Stimulated activated naive CD8-positive, alpha-beta T cell treated with anti-CD3 and anti-CD28 coated beads, Interleukin-15, Interleukin-2, amounts not matched to agents 100 U/mL and 50 U/mL, for 24 hours (primary cell): ENCODE data around the gene ZNF142.

Source experiments
- ATAC-seq: fragments of 150-1000 bp; cut with Tn5 transposase; one replicate; pipeline ENCODE4 v1.10.0; 2021
- DNase-seq: peaks from one replicate; pipeline ENCODE4 v3.0.0; 2021

ZNF142 gene

DNA sequence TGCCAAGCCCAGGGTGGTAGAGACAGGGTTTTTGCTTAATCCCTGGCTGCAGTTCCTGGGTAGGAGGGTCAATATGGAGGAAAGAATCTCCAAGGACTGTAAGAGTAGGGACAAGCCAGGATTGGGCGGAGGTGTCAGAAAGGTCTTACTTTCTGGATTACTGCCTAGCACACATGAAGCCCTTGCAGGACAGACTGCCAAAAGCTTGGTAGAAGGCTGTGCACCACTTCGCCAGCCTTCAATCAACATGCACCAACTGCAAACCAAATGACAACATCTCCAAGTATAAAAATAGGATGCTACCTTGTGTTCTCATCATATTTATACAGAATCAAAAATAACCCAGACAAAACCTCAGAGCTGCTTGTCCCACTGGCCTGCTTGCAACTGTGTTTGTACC, 3.7 kb downstream of the ZNF142 start:
- ATAC-seq (no peak), DNase-seq (no peak)

DNA sequence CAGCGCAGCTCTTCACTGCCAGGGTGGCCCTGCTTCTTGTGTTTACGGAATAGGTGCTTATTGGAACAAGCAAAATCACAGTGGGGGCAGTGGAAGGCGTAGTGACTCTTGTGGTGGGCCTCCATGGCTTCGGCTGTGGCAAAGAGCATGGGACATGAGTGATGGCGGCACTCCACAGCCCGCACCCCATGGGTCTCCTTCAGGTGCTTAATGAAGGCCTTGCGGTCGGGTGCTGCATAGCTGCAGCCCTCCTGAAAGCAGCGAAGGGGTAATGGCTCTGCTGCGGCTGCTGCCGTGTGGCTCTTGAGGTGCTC, 10.7 kb downstream of the ZNF142 start:
- ATAC-seq: no peak
- DNase-seq: no peak

DNA sequence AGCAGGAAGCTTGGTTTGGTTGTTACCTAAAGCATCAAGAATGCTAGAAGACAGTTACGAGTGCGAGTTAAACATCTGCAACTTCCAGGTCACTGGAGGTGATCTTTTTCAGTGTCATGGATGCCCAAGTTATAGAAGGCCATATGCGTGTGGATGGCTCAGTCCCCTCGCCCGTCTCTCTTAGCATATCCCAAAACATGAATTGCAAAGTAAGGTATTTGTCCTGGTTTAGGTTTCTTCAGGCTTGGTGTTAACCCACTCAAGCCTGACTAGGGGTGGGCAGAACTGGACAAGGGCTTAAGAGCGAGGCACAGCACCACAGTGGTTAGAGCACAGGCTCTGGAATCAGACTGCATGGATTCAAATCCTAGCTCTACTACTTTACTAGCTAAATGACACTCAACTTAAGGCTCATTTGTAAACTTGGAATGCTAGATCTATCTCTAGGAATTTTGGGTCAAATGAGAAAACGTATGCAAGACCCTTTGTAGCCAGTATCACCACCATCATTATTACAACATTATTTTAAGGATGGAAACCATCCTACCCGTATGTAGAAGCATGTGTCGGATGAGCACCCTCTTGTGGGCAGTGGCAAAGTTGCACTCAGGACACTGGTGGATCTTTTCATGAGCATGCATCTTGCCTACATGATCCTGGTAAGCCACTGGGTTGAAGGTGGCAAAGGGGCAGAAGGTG, 11.2 kb downstream of the ZNF142 start:
- peak; percentile 47 for DNase-seq
- ATAC-seq: peak; percentile 58

DNA sequence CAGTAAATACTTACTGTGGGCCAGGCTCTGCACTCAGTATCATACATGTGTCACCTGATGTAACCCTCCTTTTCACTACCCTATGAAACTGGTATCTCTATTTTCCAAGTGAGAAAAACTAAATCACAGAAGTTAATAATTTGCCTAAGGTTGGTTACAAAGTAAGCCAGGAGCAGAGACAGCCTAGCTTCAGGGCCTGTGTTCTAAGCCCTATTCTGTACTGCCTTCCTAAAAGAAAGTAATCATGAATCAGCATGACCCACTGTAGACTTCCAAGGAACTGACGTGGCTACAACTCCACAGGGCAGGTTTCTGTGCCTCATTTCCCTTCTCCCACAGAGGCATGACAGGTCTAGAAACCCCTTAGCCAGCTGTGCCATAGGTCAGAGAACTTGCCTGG, 14.3 kb downstream of the ZNF142 start:
- no peak for ATAC-seq
- no peak for DNase-seq

DNA sequence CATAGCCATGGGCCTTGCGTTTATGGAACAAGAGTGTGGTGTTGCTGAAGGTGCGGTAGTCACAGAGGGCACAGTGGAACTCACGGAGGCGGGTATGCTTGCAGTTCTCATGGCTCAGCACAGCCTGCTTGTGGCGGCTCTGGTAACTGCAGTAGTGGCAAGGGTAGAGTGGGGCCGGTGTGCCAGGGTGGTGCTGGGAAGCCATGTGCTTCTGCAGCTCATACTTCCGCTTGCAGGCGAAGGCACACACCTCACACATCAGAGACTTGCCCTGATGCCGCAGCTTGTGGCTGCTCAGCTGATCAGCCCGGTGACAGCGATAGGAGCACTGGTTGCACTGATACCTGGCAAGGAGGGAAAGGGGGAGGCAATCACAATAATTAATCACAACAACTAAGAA, 14.7 kb downstream of the ZNF142 start:
- DNase-seq: no peak
- ATAC-seq: no peak

DNA sequence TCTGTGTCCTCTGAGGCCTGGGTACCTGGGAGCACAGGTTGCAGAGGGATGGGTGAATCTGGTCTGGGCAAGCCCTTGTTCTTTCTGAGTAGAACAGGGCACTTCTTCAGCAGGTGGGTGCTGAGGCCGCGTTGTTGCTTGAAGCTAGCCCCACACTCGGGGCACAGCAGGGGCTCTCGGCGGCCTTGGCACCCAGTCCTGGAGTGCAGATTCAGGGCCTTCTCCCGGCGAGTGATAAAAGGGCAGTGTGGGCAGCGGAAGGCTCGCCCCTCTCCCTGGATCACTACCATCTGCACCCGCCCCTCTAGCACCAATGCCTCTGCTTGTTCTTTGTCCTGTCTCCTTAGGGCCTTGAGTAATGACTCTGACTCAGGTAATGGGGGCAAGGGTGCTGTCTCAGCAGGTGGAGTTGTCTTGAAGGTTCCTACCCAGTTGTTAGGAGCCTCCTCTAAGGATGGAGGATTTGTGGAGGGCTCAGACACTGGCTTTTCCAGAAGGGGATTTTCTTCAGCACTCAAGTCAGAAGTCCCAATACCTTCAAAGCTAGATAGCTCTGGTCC, 15.6 kb downstream of the ZNF142 start:
- DNase-seq (no peak), ATAC-seq (no peak)

DNA sequence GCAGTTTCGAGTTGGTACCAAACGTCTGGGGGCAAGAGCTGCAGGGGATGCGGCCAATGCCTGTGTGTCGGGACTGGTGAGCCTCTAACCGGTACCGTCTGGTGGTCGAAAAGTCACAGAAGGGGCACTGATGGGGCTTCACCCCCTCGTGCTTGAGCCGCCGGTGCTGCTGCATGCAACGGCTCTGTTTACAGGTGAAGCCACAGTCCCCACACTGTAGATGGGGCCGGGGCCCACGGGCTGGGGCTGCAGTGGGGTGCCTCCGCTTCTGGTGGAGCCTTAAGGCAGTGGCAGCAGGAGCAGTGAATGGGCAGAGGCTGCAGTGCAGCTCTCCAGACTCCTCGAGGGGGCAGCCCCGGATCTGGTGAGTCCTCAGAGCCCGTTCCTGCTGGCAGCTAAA, 16.6 kb downstream of the ZNF142 start:
- ATAC-seq: peak; percentile 33
- no peak for DNase-seq

DNA sequence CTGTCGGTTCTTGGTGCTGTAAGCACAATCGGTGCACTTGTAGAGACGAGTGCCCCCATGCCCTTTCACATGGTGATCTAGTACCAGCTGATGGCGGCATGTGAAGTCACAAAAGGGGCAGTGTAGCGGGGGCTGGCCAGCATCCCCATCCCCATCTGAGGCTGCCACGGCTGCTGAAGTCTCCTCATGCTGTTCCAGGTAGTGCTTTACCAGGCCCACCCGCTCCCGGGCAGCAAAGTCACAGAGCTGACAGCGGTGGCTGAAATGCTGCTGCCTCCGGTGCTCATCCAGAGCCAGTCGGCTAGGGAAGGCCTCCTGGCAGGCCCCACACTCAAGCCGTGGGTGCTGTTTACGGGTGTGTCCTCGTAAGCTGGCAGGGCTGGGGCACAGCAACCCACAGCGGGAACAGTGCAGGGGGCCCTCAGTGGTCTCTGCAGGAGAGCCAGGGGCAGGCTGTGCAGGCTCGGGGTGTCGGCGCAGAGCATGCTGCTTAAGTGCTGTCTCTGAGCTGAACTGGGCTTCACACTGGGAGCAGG, 17.2 kb downstream of the ZNF142 start:
- DNase-seq (no peak), ATAC-seq (no peak)

DNA sequence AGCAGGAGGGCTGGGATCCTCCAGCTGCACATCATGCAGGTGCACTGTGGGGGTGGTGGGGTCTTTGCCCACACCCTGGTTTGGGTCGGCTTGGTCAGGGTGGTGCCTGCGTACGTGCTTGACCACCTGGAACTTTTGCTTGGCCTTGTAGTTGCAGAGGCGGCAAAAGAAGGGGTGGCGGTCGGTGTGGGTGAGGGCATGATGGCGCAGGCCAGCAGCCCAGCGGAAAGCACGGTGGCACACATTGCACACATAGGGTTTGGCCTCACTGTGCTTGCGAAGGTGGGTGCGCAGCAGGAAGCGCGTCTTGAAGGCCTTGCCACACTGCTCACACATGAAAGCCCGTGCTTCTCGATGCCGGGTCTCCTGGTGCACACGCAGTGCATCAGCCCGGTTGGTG, 21.1 kb downstream of the ZNF142 start:
- ATAC-seq: no peak
- no peak for DNase-seq

DNA sequence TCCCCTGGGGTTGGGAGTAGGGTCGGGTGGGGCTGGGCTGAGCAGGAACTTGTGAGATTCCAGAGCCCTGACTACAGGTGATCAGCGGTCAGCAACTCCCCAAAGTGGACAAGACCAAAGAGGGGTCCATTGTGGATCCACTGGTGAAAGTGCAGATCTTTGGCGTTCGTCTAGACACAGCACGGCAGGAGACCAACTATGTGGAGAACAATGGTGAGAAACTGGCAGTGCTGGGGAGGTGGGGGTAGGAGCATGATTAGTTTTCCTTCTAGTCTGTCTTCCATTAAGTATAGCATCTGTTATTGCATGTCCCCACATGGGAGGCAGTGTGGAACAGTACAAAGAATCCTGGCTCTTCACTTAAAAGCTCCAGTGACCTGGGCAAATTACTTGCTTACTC, 23.7 kb downstream of the ZNF142 start:
- no peak for ATAC-seq
- DNase-seq: no peak

DNA sequence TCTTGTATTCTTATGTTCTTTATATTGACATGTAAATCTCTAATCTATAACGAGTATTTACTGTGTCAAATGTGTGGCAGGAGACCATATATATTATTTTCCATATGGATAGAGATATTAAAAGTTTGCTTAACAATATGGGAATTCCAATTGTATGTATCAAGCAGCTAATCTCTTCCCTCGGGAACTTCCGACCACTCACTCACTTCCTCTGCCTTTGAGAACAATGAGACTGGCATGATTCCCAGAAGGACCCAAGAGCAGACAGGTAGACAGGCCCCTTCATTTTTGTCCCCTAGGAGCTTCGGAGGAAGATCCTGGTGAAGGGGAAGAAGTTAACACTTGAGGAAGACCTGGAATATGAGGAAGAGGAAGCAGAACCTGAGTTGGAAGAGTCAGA, 27.6 kb downstream of the ZNF142 start:
- ATAC-seq (no peak), DNase-seq (no peak)

DNA sequence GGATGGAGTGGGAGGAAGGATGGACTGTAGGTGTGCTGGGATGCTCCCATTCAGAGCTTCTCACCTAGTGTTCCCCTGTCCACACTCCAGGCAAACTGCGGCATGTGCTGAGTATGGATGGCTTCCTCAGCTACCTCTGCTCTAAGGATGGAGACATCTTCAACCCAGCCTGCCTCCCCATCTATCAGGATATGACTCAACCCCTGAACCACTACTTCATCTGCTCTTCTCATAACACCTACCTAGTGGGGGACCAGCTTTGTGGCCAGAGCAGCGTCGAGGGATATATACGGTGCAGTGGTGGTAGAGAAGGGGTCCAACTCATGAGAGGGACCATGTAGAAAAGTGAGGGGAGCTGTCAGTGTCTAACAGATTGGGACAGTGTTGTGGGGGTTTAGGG, 31.5 kb downstream of the ZNF142 start:
- DNase-seq: no peak
- ATAC-seq: no peak

DNA sequence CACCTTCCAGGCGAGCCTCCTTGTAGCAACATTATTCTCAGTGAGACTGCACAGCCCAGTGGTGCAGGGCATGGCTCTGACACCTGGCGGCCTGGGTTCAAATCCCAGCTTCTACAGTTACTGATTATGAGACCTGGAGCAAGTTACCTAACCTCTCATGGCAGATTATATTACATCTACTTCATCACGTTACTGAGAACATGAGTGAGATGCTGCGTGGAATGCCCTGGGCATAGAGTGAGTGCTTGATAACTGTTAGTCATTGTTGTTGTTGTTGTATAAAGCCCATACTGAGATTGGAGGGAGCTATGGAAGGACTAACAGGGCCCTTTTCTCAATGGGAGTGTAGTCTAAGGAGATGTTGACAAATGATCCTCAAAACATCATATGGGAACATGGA, 33.1 kb downstream of the ZNF142 start:
- ATAC-seq: no peak
- no peak for DNase-seq

DNA sequence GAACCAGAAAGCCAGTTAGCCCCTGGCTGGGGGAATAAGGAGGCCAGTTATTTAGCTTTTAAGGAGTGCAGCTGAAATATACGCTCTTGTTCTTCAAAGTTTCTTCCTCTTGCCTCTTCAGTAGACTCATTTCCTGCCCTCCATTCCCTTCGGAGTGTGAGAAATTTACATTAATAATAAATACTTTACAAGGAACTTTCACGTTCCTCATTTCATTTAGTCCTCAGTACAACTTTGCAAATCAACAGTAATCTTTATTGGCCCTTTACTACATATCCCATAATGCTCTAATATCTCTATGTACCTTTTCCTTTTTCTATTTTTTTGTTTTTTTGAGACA, 36.1 kb downstream of the ZNF142 start:
- DNase-seq: no peak
- ATAC-seq: no peak

DNA sequence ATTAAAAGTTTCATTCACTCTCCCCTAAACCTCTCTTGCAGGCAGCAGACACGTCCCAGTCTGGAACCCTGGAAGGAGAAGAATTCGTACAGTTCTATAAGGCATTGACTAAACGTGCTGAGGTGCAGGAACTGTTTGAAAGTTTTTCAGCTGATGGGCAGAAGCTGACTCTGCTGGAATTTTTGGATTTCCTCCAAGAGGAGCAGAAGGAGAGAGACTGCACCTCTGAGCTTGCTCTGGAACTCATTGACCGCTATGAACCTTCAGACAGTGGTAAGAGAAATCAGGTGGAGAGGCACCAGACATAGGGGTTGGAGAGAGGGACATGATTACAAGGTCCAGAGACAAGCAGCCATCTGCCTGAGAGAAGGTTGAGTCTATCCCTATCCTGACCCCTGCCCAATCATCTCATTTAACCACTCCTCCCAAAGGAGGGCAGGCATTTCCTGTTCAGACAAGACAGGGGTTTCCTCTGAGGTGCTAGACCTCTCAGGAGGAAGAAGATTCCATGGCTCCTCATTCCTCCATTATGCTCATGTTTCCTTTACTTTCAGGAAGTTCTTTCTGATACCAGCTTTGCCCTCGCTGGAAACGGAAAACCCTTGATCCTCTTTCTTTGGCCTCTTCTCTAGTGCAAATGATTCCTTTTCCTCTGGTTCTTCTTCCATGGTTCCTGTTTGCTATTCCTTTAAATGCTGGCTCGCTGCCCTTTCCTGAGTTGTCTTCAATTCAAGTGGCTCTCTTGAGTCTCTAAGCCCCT, 36.6 kb downstream of the ZNF142 start:
- no peak for DNase-seq
- no peak for ATAC-seq

DNA sequence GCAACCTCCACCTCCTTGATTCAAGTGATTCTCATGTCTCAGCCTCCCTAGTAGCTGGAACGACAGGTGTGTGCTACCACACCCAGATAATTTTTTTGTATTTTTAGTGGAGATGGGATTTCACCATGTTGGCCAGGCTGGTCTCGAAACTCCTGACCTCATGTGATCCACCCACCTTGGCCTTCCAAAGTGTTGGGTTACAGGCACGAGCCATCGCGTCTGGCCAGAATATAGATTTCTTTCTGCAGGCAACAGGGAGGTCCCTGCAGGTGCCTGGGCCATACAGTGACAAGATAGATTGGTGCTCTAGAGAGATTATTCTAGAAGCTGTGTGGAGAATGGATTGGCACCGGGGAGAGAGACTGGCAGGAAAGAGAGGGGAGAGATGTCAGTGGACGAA, 38.4 kb downstream of the ZNF142 start:
- DNase-seq: no peak

DNA sequence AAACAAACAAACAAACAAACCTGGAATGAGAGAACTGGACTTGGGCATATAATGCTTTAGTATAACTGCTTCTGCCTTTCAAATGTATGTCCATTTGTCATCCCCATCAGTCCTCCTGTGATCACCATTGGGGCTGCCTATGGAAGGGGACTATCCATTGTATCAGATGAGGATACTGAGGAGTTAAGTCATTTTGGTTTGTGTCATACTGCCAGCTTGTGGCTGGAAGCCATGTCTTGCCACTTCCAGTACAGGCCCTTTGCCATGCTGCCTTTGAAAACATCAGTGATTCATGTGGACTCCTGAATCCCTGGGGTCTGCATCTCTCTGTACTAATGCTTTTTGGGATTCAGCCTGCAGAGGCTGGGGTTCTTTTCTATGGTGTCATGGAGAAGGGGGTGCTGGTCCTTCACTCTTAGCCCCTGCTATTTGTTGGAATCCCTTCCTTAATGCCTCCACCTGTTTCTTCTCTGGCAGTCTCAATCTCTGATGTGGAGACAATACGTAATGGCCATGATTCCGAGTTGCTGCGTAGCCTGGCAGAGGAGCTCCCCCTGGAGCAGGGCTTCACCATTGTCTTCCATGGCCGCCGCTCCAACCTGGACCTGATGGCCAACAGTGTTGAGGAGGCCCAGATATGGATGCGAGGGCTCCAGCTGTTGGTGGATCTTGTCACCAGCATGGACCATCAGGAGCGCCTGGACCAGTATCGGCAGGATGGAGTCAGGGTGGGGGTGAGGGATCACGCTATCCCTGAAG, 41.1 kb downstream of the ZNF142 start:
- ATAC-seq (no peak), DNase-seq (no peak)

More for the DNA sequence above, 38.4 kb downstream of the ZNF142 start:
- ATAC-seq: no peak

DNA sequence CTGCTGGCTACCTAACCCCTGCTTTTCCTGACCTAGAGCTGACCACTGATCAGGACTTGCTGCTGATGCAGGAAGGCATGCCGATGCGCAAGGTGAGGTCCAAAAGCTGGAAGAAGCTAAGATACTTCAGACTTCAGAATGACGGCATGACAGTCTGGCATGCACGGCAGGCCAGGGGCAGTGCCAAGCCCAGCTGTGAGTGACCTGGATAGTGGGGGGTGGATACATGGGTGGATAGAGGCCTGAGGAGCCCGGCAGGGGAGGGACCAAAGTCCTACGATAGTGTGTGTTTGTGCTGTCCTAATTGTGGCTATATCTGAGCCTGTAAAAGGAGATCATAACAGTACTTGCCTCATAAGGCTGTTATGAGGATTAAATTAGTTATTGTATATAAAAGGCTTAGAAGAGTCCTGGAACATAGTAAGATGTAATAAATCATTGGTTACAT, 43.5 kb downstream of the ZNF142 start:
- DNase-seq: no peak

DNA sequence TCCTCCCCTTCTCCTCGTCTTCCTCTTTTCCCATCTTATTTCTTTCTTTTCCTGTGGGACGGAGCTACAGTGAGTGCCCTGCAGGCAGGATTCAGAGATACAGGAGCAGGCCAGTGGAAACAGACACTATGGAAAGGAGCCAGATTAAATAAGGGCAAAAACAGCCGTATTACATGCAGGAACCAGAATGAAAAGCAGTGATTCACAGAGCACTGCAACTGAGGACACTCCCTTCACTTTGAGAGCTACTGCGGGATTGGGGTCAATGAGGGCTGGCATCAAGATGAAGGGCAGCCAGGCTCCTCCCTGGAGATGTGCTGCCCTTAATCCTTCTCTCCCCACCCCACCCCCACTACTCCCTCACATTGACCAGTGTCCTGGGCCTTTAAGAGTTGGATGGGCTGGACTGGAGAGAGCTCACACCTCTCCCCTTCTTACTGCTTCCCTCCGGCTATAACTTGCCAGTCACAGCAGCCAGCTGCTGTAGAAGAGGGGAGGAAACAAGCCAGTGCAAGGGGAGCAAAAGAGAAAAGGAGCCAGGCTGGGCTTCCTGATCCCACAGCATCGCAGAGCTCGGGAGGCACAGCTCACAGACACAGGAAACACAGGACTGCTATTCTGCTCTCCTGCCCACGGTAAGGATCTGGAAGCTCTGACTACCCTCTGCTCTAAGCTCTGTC, 51.8 kb downstream of the ZNF142 start, which contains the start of gene PLCD4:
TSS of gene PLCD4 (plus strand) at position 464 of the 680 bp plus-strand sequence. CDS start 7,841 bp downstream, outside the sequence.
- ATAC-seq: no peak
- no peak for DNase-seq

More for the DNA sequence above, 43.5 kb downstream of the ZNF142 start:
- no peak for ATAC-seq

DNA sequence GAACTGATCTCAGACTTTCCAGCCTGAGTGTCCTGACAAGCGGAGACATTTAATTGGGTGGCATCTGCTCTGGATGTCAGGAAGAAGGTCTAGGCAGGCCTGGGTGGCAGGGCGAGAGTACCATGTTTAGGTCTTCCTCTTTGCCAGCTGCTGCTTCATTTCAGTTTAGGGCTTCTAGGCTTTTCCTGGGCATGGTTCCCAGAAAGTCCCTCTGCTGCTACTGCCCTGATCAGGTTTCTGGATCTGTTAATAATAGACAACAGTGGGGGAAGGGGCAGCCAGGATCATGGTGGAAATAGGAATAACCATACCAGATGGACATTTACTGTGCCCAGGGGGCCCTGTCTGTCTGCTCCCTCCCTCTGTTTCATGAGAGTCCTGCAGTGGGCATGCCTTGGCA, 54.0 kb downstream of the ZNF142 start:
- DNase-seq (no peak), ATAC-seq (no peak)
